K562 (cell line): ENCODE measurements around the gene SCRN2. TPM values are rescaled to one million over a fixed set of nuclear protein-coding genes. Genes with fewer than 3 reads are reported as not detected.

Source experiments
- CAMTA2 ChIP-seq: fragments of 250-450 bp; sonication (Bioruptor Pico); conservative IDR thresholded peaks from 2 replicates; pipeline ENCODE4 v1.5.1; 2022
- MITF ChIP-seq: IDR thresholded peaks from 2 replicates; pipeline ENCODE4 v1.6.1; 2014; ENCODE audit warnings: antibody characterized with exemption
- PHB2 ChIP-seq: fragments of 450-650 bp; IDR thresholded peaks from 2 replicates; pipeline ENCODE4 v1.6.1; 2017; ENCODE audit warnings: low read depth
- SMARCE1 ChIP-seq: fragments of 450-650 bp; IDR thresholded peaks from 2 replicates; pipeline ENCODE4 v1.7.1; 2016; ENCODE audit warnings: mild to moderate bottlenecking
- ZMIZ1 ChIP-seq, 2 experiments: fragments of 150-350 bp in 1 of 2; IDR thresholded peaks; 2 replicates each; pipeline ENCODE4 v1.6.1; 2012 to 2016; ENCODE audit warnings: low read depth in 2 of 2, low read length in 2 of 2, mild to moderate bottlenecking in 1 of 2, moderate library complexity in 1 of 2
- ZNF609 ChIP-seq: sonication (generic); formaldehyde crosslinking; IDR thresholded peaks from 2 replicates; pipeline ENCODE4 v1.8.1; 2023; ENCODE audit warnings: missing genetic modification reagents, mild to moderate bottlenecking, borderline replicate concordance
- polyA plus RNA-seq, 8 experiments: library from polyadenylated mRNA; depleted of rRNA in 4 of 8; stranded (reverse) in 5 of 8; unstranded in 3 of 8; fragments of >200 nt; fragmentation: Nextera tagmentation in 2 of 8; fragmentation: Illumina TruSeq in 1 of 8; extraction: Ambion mirVana in 2 of 8; extraction: Trizol in 1 of 8; gene quantifications; 2 replicates each; pipeline versions ENCODE4 v1.2.1 to v1.2.3, GENCODE V29; 2011 to 2014; ENCODE audit warnings: inconsistent platforms in 1 of 8, missing spikeins in 1 of 8
- total RNA-seq, 7 experiments: library from RNA; depleted of rRNA in 6 of 7; stranded (reverse); fragments of >200 nt in 6 of 7; fragmentation: Illumina TruSeq in 2 of 7; extraction: Trizol in 2 of 7; gene quantifications; 2 replicates each; pipeline versions ENCODE4 v1.2.1 to v1.2.3, GENCODE V29; 2011 to 2021; ENCODE audit warnings: low replicate concordance in 1 of 7

The SCRN2 gene
- total and polyA plus RNA-seq, 9 of the 15 experiments (the other 6 are each of a cell fraction or from before 2014, with no cell fraction given), result 0.25 to 32.9 (median 13.6) TPM

GRCh38 chr17:47866941-47867340 lies 25.9 kb upstream of the SCRN2 start (continued):
- TF ChIP-seq SMARCE1 (peak; percentile 99), PHB2 (peak; percentile 97), CAMTA2 (CRISPR knock-in tag) (no peak), MITF (peak; percentile 75), ZNF609 (no peak), ZMIZ1 (IDR thresholded peaks at IDR 0.05; ENCODE audit: low read depth in 2 of 2, low read length in 2 of 2) (peak in 1 of 2 experiments; percentile 96; a peak in 2 of 4 replicates)
